IPS DF 6.9 (cell line): ENCODE measurements around the gene PRKAG2.

Experiments
- DNase-seq: peaks from one replicate; pipeline ENCODE4 v3.0.0-alpha.2; 2013; ENCODE audit warnings: low read depth, low spot score
- H3K27ac ChIP-seq: one replicate; pipeline ENCODE4 v1.5.1; 2013; ENCODE audit warnings: low read length, control low read depth
- H3K27me3 ChIP-seq: 2 replicates; pipeline ENCODE4 v1.6.1; 2013; ENCODE audit warnings: mild to moderate bottlenecking, low read length; ENCODE audit not compliant: control insufficient read depth, insufficient read depth
- H3K36me3 ChIP-seq: 2 replicates; pipeline ENCODE4 v1.6.1; 2013; ENCODE audit warnings: low read length; ENCODE audit not compliant: control insufficient read depth, insufficient read depth
- H3K4me1 ChIP-seq: 2 replicates; pipeline ENCODE4 v1.6.1; 2013; ENCODE audit warnings: low read length; ENCODE audit not compliant: control insufficient read depth, insufficient read depth
- H3K4me3 ChIP-seq: 2 replicates; pipeline ENCODE4 v1.5.1; 2013; ENCODE audit warnings: mild to moderate bottlenecking, low read length
- H3K9me3 ChIP-seq: 2 replicates; pipeline ENCODE4 v1.6.1; 2013; ENCODE audit warnings: low read length, inconsistent platforms; ENCODE audit not compliant: control insufficient read depth, insufficient read depth
- WGBS: extraction: QIAGEN DNeasy Blood & Tissue Kit; methylation state at CpG from one replicate; pipeline ENCODE4 v1.1.7; 2013; ENCODE audit warnings: mixed read lengths, missing lambda C conversion rate; ENCODE audit not compliant: insufficient read length, insufficient coverage; 5-methylcytosine and 5-hydroxymethylcytosine counted together

The PRKAG2 gene

DNA sequence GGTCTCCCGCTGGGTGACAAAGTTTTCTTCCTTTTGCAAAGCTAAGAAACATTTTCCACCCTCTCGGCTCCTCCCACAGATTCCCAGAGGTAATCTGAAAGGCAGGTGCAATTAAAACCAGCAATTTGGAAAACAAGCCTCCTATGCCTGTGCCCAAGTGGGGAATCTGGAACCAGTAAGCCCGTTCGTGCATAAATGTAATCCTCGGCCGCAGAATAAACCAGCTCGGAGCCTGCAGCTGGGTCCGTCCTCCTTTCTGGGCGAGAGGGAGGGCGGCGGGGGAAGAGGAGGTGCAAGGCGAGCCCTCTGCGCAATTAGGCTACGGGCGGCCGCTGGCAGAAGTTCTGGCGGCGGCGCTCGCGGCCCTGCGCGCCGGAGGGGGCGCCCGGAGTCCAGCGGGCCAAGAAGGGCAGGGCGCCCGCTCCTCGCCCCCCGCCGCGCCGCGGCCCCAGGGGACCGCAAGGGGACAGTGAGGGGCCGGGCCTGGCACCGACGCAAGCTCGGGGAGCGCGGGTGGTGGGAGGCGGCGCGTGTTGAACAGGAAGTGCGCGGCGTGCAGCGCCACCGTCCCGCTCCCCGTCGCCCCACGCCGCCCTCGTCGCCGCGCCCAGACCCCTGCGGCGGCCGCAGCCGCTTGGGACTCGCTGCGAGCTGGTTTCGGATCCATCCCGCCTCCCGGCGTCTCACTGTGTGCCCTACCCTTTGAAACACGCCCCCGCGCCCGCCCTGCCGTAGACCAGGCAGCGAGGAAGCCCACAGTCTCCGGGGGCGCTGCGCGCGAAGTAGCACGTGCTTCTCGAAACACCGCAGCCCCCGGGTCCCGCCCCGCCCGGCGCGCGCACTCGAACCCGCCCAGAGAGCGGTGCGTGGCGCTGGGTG is at the start of gene PRKAG2:
Gene PRKAG2, minus strand, starts transcription at position 217 of the 879 bp plus-strand sequence. CDS start 495 bp downstream, outside the sequence.
- WGBS = no CpG with 5 or more reads among the region's 95 CpGs
- peak within 1 kb of the TSS; percentile 64 for H3K4me3 ChIP-seq
- H3K9me3 ChIP-seq = no peaks in the 10 kb centered on the region
- H3K27me3 ChIP-seq = peaks cover 11% of the 10 kb centered on the region
- no peak within 1 kb of the TSS for H3K27ac ChIP-seq
- H3K4me1 ChIP-seq = peaks cover 4% of the 10 kb centered on the region; the same call in 1 of the 2 replicates
- DNase-seq = no peak
- no peaks in the 10 kb centered on the region for H3K36me3 ChIP-seq

DNA sequence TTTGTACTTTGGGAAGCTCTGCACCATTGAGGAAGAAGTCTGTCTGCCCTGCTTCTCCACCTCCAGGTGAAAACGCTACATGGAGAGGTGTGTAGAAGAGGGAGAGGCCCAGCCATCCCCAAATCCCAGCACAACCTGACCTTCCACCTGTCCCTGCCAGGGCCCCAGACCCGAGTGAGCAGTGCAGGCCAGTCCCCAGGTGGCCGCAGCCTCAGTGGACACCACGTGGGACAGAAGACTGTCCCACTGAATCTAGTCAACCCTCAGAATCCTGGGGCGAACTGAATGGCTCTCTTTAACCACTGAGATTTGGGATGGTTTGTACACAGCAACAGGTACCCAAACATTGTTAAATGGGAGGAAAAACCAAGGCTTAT is 49.4 kb upstream of the PRKAG2 start:
- no peaks in the 10 kb centered on the region for H3K36me3 ChIP-seq
- no peaks in the 10 kb centered on the region for H3K9me3 ChIP-seq
- H3K4me3 ChIP-seq = no peak overlapping the region
- no peak for DNase-seq
- no CpG with 5 or more reads among the region's 5 CpGs for WGBS
- H3K27me3 ChIP-seq = no peaks in the 10 kb centered on the region
- no peaks in the 10 kb centered on the region for H3K4me1 ChIP-seq
- H3K27ac ChIP-seq = no peak overlapping the region

DNA sequence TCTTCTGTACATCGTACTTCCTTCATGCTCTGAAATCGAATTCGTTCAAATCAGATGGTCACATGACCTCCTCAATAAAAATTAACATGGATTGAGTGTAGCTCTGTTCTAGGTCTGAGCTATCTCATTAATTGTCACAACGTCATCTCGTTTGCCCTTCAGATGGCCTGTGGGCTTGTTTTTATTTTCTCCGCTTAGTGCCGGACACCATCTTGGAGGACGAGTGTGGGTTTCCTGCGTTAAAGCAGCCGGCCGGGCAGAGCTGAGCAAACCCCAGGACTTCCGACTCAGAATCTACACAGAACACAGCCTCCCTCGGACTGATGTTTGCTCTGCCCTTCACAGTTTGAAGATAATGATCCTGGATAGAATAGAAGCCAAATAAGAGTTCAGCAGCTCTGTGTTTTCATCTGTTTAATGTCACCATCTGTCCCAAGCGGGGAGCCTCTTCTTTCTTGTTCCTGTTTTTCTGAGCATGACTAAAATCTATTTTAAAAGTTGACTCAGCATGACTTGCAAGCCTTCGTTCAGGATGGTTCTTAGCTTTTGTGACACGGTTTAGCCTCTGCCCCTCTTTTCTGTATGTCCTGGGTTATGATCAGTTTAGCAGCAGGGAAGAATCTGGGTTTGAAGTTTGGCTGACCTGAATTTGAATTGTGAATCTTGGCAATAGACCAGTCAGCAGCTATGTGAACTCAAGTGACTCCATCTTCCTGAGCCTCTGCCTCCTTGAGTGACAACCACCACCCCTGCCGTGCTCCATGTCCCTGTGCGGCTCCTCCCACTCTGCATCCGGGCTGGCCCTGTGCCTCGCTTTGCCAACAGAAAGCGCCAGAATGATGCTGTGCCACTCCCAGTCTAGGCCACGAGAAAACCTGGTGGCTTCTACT is 48.8 kb upstream of the PRKAG2 start:
- no peaks in the 10 kb centered on the region for H3K27me3 ChIP-seq
- WGBS = no CpG with 5 or more reads among the region's 22 CpGs
- H3K4me1 ChIP-seq = no peaks in the 10 kb centered on the region
- no peak for DNase-seq
- H3K4me3 ChIP-seq = no peak overlapping the region
- no peaks in the 10 kb centered on the region for H3K36me3 ChIP-seq
- no peaks in the 10 kb centered on the region for H3K9me3 ChIP-seq
- H3K27ac ChIP-seq = no peak overlapping the region

DNA sequence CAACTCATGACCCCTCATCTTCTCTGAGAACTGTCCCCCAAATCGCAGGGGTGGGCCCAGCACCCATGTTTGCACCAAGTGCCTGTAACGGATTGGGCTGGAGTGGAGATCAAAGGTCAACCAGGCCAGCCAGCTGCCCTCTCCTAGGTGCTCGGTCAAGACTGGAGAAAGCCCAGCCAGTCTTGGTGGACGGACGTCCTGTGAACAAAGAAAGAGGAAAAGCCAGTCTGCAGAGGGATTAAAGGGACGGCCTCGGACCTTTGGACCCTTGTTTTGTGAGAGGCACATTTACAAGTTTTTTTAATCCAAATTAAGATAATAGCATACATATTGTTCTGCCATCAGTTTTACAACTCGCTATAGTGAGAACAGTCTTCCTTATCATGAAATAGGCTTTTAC is 47.6 kb upstream of the PRKAG2 start:
- no peaks in the 10 kb centered on the region for H3K4me1 ChIP-seq
- DNase-seq = no peak

DNA sequence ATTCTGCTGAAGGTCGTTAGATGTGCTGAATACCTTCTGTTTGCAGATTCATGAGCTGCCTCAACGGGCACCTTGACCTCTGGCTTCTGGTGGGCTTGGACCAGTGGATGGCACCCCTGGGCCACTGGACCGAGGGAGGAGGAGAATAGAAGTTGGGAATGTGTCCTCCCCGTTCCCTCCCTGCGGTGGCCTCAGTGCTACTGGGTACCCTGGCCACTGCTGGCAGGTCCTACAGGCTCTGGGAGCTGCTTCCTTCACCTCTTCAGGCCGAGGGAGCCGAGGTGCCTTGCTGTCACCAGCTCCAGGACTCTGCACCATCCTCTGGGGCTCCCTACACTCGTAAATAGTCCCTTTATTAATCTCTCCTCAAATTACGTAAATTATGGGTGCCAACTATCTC is 47.1 kb upstream of the PRKAG2 start:
- no peaks in the 10 kb centered on the region for H3K36me3 ChIP-seq
- H3K4me3 ChIP-seq = no peak overlapping the region
- H3K4me1 ChIP-seq = no peaks in the 10 kb centered on the region
- H3K9me3 ChIP-seq = no peaks in the 10 kb centered on the region; the same call in 1 of the 2 replicates
- no CpG with 5 or more reads among the region's 9 CpGs for WGBS
- no peaks in the 10 kb centered on the region for H3K27me3 ChIP-seq
- no peak for DNase-seq
- no peak overlapping the region for H3K27ac ChIP-seq

More for the DNA sequence above, 47.6 kb upstream of the PRKAG2 start:
- Histone ChIP-seq H3K4me3 (no peak overlapping the region), H3K36me3 (no peaks in the 10 kb centered on the region), H3K27ac (no peak overlapping the region), H3K9me3 (no peaks in the 10 kb centered on the region; the same call in 1 of the 2 replicates), H3K27me3 (no peaks in the 10 kb centered on the region)
- no CpG with 5 or more reads among the region's 8 CpGs for WGBS

DNA sequence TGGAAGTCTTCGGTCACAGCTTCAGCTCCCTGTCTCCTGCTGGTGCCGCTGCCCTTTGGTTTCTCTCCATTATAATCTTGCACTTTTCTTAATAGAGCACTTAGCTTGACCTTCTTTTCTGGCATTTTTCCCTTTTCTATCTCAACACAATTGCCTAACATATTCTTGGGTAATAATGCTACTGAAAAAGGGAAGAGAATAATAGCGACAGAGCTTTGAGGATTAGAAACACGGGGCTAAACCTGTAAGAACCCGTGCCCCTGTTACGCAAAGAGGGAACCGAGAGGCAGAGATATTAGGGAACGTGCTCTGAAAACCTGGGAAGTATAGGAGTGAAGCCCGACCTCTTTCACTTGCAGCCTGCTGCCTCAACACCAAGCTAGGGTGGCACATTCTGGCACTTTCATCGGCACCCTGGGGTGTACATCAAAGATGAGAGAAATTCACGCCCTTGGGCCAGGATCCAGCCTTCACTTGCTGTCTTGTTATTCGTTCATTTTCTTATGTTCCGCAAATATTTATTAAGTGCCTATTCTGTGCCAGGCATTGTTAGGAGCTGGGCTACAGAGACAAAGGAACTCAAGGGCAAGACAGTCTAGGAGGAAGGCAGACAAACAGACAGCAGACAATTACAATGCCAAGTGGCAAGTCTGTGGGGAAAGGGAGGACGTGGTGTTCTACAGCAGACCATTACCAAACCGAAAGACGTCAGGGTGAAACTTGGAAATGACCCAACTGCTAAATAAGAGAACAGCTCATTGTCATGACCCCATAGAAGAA is 46.4 kb upstream of the PRKAG2 start:
- WGBS = no CpG with 5 or more reads among the region's 16 CpGs
- Histone ChIP-seq H3K27ac (no peak overlapping the region), H3K27me3 (no peaks in the 10 kb centered on the region), H3K4me3 (no peak overlapping the region), H3K9me3 (no peaks in the 10 kb centered on the region; the same call in 1 of the 2 replicates), H3K36me3 (no peaks in the 10 kb centered on the region), H3K4me1 (no peaks in the 10 kb centered on the region)
- DNase-seq = no peak

DNA sequence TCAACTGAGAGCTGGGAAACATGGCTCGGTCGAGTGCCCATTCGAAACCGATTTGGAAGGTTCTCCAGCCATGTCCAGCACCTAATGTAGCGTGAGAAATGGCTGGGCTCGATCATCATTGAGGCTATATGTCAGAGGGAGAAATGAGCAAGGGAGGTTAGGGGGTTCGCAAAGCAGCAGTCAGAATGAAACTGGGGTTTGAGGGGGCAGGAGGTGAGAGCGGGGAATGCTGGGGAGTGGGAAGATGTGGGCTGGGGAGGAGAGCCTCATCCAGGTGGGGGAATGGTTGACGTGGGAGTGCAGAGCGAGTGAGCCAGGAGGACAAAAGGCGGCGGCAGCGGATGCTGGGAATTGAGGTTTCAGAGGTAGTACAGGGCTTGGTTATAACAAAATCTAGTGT is 44.5 kb upstream of the PRKAG2 start:
- Histone ChIP-seq H3K4me1 (no peaks in the 10 kb centered on the region), H3K36me3 (no peaks in the 10 kb centered on the region), H3K4me3 (no peak overlapping the region), H3K27me3 (no peaks in the 10 kb centered on the region), H3K9me3 (no peaks in the 10 kb centered on the region; the same call in 1 of the 2 replicates), H3K27ac (no peak overlapping the region)
- no CpG with 5 or more reads among the region's 13 CpGs for WGBS
- no peak for DNase-seq

DNA sequence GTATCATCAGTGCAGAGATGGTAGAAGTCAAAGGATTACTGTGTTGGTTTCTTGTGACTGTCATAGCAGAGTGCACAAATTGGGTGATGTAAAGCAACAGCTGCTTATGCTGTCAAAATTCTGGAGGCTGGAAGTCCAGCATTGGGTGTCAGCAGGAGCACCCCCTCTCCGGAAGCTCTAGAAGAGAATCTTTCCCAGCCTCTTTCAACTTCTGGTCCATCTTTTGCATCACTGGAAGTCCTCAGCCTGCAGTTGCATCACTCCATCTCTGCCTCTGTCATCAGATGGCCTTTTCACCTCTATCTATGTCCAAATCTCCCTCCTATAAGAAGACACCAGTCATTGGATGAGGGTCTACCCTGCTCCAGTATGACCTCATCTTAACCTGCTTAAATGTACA is 43.6 kb upstream of the PRKAG2 start:
- no peak overlapping the region for H3K27ac ChIP-seq
- H3K36me3 ChIP-seq = no peaks in the 10 kb centered on the region
- no peaks in the 10 kb centered on the region for H3K4me1 ChIP-seq
- no CpG with 5 or more reads among the region's 1 CpG for whole genome bisulfite sequencing
- H3K9me3 ChIP-seq = no peaks in the 10 kb centered on the region; the same call in 1 of the 2 replicates
- no peak for DNase-seq
- H3K27me3 ChIP-seq = no peaks in the 10 kb centered on the region
- no peak overlapping the region for H3K4me3 ChIP-seq

DNA sequence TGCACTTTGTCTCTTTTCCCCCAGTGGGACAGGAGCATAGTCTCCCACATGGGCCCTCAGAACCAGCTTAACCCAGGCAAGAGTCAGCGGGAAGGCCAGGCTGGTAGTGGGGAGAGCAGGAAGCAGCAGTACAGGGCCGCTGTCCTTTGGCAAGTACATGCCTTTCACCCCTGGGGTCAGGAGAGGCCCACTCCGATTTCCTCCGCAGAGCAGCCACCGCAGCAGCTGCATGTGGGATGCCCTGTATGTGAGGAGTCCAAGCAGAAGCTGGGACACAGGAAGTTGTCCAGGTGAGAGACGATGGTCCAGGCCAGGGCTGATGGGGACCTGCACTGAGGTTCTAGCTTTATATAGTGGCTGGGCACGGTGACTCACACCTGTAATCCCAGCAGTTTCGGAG is 42.7 kb upstream of the PRKAG2 start:
- no CpG with 5 or more reads among the region's 8 CpGs for WGBS
- no peak for DNase-seq
- Histone ChIP-seq H3K4me1 (no peaks in the 10 kb centered on the region), H3K36me3 (no peaks in the 10 kb centered on the region), H3K9me3 (no peaks in the 10 kb centered on the region; the same call in 1 of the 2 replicates), H3K27ac (no peak overlapping the region), H3K27me3 (no peaks in the 10 kb centered on the region), H3K4me3 (no peak overlapping the region)

DNA sequence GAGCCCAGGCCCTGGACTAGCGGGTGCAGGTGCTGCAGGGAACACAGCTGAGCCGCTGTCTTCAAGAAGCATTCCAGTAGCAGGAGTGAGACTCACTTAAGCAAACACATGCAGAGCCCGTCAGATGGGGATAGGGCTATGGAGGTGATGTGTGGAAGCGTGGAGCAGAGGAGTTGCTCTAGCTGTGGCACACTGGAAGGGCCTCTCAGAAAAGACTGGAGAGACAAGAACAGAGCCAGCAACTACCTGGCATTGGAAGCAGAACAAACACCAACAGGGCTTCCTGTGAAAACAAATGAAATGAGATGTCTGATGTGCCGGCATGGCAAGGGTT is 41.6 kb upstream of the PRKAG2 start:
- WGBS = no CpG with 5 or more reads among the region's 5 CpGs
- Histone ChIP-seq H3K4me1 (no peaks in the 10 kb centered on the region), H3K36me3 (no peaks in the 10 kb centered on the region), H3K9me3 (no peaks in the 10 kb centered on the region; the same call in 1 of the 2 replicates), H3K27ac (no peak overlapping the region), H3K27me3 (no peaks in the 10 kb centered on the region), H3K4me3 (no peak overlapping the region)
- no peak for DNase-seq
